K562 (cell line): ENCODE data around the gene ITPKB. TPM values are rescaled to one million over a fixed set of nuclear protein-coding genes. Genes with fewer than 3 reads are reported as not detected.
A peak's percentile ranks its signal among the peaks of the same experiment; 100 is the strongest.

Experiments
- ATAC-seq: fragments of 200-7000 bp; cut with Tn5 transposase; 3 replicates; pipeline ENCODE4 v1.9.1; 2020; ENCODE audit warnings: moderate library complexity
- BruUV-seq: library from RNA; stranded (reverse); fragments of 400-500 nt; replicated peaks from 2 replicates; lab custom pipeline; 2021; lab: Mats Ljungman, UMichigan
- CTCF ChIA-PET: fragments of 300-600 bp; formaldehyde crosslinking; extraction: SDS; loops from one replicate; lab custom pipeline; 2021; ENCODE audit warnings: low intra/inter-chr PET ratio; lab: Yijun Ruan, JAX
- POLR2A ChIA-PET: fragments of 300-600, 350-650 bp; sonication (Branson Sonifier 250); formaldehyde crosslinking; extraction: SDS; loops from one replicate; lab custom pipeline; 2021; ENCODE audit warnings: antibody characterized with exemption, inconsistent platforms; lab: Yijun Ruan, JAX
- DNase-seq, 4 experiments: peaks; one replicate each; pipeline versions ENCODE4 v3.0.0 to v3.0.0-alpha.2; 2011 to 2018; ENCODE audit warnings: low spot score in 3 of 4, mixed read lengths in 3 of 4; ENCODE audit errors: extremely low read depth in 1 of 4
- FAIRE-seq: peaks from 2 replicates; lab custom pipeline; 2011; peaks lifted over from hg19 to GRCh38; lab: Jason Lieb, UNC
- H2AFZ ChIP-seq: 2 replicates; pipeline ENCODE4 v1.6.0; 2011; ENCODE audit warnings: low read depth, low read length, control low read depth, inconsistent platforms
- H3K27ac ChIP-seq: fragments of 200-600 bp; 3 replicates; pipeline ENCODE4 v1.8.0; 2011; ENCODE audit warnings: low read depth, mild to moderate bottlenecking, control low read depth, inconsistent platforms, low read length, moderate library complexity, mixed read lengths; ENCODE audit errors: extremely low read depth
- H3K27me3 ChIP-seq, 2 experiments: fragments of 300-600 bp in 1 of 2; 2 replicates in 1 of 2; 3 replicates in 1 of 2; pipeline versions ENCODE4 v1.6.0 to v1.8.0; 2011; ENCODE audit warnings: inconsistent platforms in 2 of 2, low read length in 2 of 2, mild to moderate bottlenecking in 1 of 2, mixed read lengths in 1 of 2, moderate library complexity in 1 of 2; ENCODE audit not compliant: control insufficient read depth in 2 of 2, insufficient read depth in 2 of 2
- H3K36me3 ChIP-seq: fragments of 300-600 bp; 3 replicates; pipeline ENCODE4 v1.8.0; 2011; ENCODE audit warnings: mild to moderate bottlenecking, low read length, inconsistent platforms; ENCODE audit not compliant: control insufficient read depth, insufficient read depth
- H3K4me1 ChIP-seq, 2 experiments: fragments of 200-600 bp in 1 of 2; replicated peaks in 1 of 2; 2 replicates in 1 of 2; 3 replicates in 1 of 2; pipeline versions ENCODE4 v1.5.1 to v1.8.0; 2011; ENCODE audit warnings: inconsistent platforms in 2 of 2, low read length in 2 of 2, mild to moderate bottlenecking in 1 of 2, mixed read lengths in 1 of 2, moderate library complexity in 1 of 2; ENCODE audit not compliant: control insufficient read depth in 2 of 2, insufficient read depth in 2 of 2
- H3K4me2 ChIP-seq: 2 replicates; pipeline ENCODE4 v1.6.1; 2011; ENCODE audit warnings: low read length, control low read depth, inconsistent platforms, mixed read lengths; ENCODE audit not compliant: insufficient read depth
- H3K4me3 ChIP-seq: fragments of 200-600 bp; sonication (generic), shearing (Covaris generic); 2 replicates; pipeline ENCODE4 v1.5.1; 2016; ENCODE audit warnings: control low read depth, inconsistent platforms
- H3K79me2 ChIP-seq: fragments of 200-600 bp; 3 replicates; pipeline ENCODE4 v1.8.0; 2011; ENCODE audit warnings: low read length, inconsistent platforms; ENCODE audit not compliant: control insufficient read depth, insufficient read depth
- H3K9ac ChIP-seq, 2 experiments: 2 replicates each; pipeline versions ENCODE4 v1.6.0 to v1.6.1; 2011; ENCODE audit warnings: low read depth in 2 of 2, low read length in 2 of 2, control low read depth in 1 of 2, inconsistent platforms in 1 of 2, mild to moderate bottlenecking in 1 of 2, mixed read lengths in 1 of 2; ENCODE audit not compliant: insufficient read depth in 1 of 2
- H3K9me1 ChIP-seq: one replicate; pipeline ENCODE4 v1.6.0; 2011; ENCODE audit warnings: inconsistent platforms, mild to moderate bottlenecking, low read length, moderate library complexity; ENCODE audit not compliant: control insufficient read depth, insufficient read depth
- H3K9me3 ChIP-seq: replicated peaks from 2 replicates; pipeline ENCODE4 v1.5.1; 2011; ENCODE audit warnings: low read depth, low read length, inconsistent platforms; ENCODE audit not compliant: control insufficient read depth, insufficient read depth
- H4K20me1 ChIP-seq: replicated peaks from 2 replicates; pipeline ENCODE4 v1.6.1; 2011; ENCODE audit warnings: low read length, inconsistent platforms, mixed read lengths; ENCODE audit not compliant: control insufficient read depth, insufficient read depth
- CREM ChIP-seq: IDR thresholded peaks from 2 replicates; pipeline ENCODE4 v1.6.1; 2014; ENCODE audit warnings: antibody characterized with exemption, low read depth
- JUND ChIP-seq, 2 experiments: IDR thresholded peaks; 2 replicates in 1 of 2; 3 replicates in 1 of 2; pipeline ENCODE4 v1.6.1; 2011; ENCODE audit warnings: borderline replicate concordance in 2 of 2, low read depth in 2 of 2, low read length in 2 of 2, improper control_type of control experiment in 1 of 2, missing biosample characterization in 1 of 2, missing genetic modification characterization in 1 of 2, missing genetic modification reagents in 1 of 2
- KLF16 ChIP-seq: IDR thresholded peaks from 2 replicates; pipeline ENCODE4 v1.6.1; 2016; ENCODE audit warnings: antibody characterized with exemption
- SMC3 ChIP-seq: conservative IDR thresholded peaks from 2 replicates; pipeline ENCODE4 v1.6.1; 2011; ENCODE audit warnings: low read depth, low read length, improper control_type of control experiment; ENCODE audit not compliant: insufficient read depth
- ZNF766 ChIP-seq: fragments of 200-800 bp; sonication (Bioruptor generic); conservative IDR thresholded peaks from 2 replicates; pipeline ENCODE4 v1.6.1; 2016; ENCODE audit warnings: missing genetic modification characterization, missing compliant biosample characterization
- WGBS: fragments of 100-300 bp; shearing (Covaris generic); methylation state at CpG from one replicate; pipeline ENCODE4 v1.1.6; 2016; ENCODE audit warnings: low coverage, mixed read lengths; ENCODE audit not compliant: insufficient coverage; ENCODE audit errors: missing lambda C conversion rate; 5-methylcytosine and 5-hydroxymethylcytosine counted together
- in situ Hi-C: fragments of 300-500 bp; cut with MboI; formaldehyde crosslinking; loops from 4 replicates; pipeline ENCODE4 v1.15.0; 2018; ENCODE audit warnings: inconsistent platforms, mixed read lengths
- intact Hi-C: fragments of 100-400 bp; cut with micrococcal nuclease; formaldehyde crosslinking; loops from 2 replicates; pipeline ENCODE4 v1.14.2; 2022
- polyA plus RNA-seq, 8 experiments: library from polyadenylated mRNA; depleted of rRNA in 4 of 8; stranded (reverse) in 5 of 8; unstranded in 3 of 8; fragments of >200 nt; fragmentation: Nextera tagmentation in 2 of 8; fragmentation: Illumina TruSeq in 1 of 8; extraction: Ambion mirVana in 2 of 8; extraction: Trizol in 1 of 8; gene quantifications; 2 replicates each; pipeline versions ENCODE4 v1.2.1 to v1.2.3, GENCODE V29; 2011 to 2014; ENCODE audit warnings: inconsistent platforms in 1 of 8, missing spikeins in 1 of 8
- total RNA-seq, 7 experiments: library from RNA; depleted of rRNA in 6 of 7; stranded (reverse); fragments of >200 nt in 6 of 7; fragmentation: Illumina TruSeq in 2 of 7; extraction: Trizol in 2 of 7; gene quantifications; 2 replicates each; pipeline versions ENCODE4 v1.2.1 to v1.2.3, GENCODE V29; 2011 to 2021; ENCODE audit warnings: low replicate concordance in 1 of 7
- TF ChIP-seq, protein P1 (sequence below): sonication (generic); formaldehyde crosslinking; IDR thresholded peaks from 2 replicates; pipeline ENCODE4 v1.8.0; 2022; ENCODE audit warnings: missing genetic modification reagents, mild to moderate bottlenecking, borderline replicate concordance
- TF ChIP-seq, protein P2 (sequence below): sonication (generic); formaldehyde crosslinking; IDR thresholded peaks from 2 replicates; pipeline ENCODE4 v1.8.0; 2023; ENCODE audit warnings: mild to moderate bottlenecking, missing genetic modification reagents

Gene ITPKB
- total and polyA plus RNA-seq, 9 of the 15 experiments (the other 6 are each of a cell fraction or from before 2014, with no cell fraction given): 0.01 to 0.22 TPM; not detected in 7

GRCh38 chr1:226634611-226635246 lies 104.4 kb downstream of the ITPKB start:
- Histone ChIP-seq H3K27me3 (peaks cover 27 to 79% of the 10 kb centered on the region in 2 experiments), H3K4me1 (peaks cover 0 to 17% of the 10 kb centered on the region in 2 experiments; a peak in 2 of 5 replicates), H3K4me3 (no peak overlapping the region), H3K9me1 (no peaks in the 10 kb centered on the region), H3K79me2 (no peaks in the 10 kb centered on the region), H4K20me1 (0 out of 2 replicates have a peak, but pooled peaks cover 14% of the 10 kb centered on the region), H3K4me2 (no peak overlapping the region), H3K36me3 (no peaks in the 10 kb centered on the region), H3K27ac (no peak overlapping the region), H2AFZ (no peak overlapping the region), H3K9ac (no peak overlapping the region), H3K9me3 (no peaks in the 10 kb centered on the region)
- no peak for TF ChIP-seq CREM
- CTCF ChIA-PET: interaction anchor here (1.2 to 3.6 kb wide), 3 partner anchors 194 to 1881 kb away, joined by 4 to 32 read pairs (median 5); no protein-coding TSS in a partner anchor
- DNase-seq (no peak), ATAC-seq (peak; percentile 4; the same call in 1 of the 3 replicates), FAIRE-seq (no peak)
- POLR2A ChIA-PET: interaction anchor here (0.6 to 1.0 kb wide), 2 partner anchors 277 to 324 kb away, joined by 3 read pairs; no protein-coding TSS in a partner anchor
- intact Hi-C loops: loop anchor here (1.0 to 5.0 kb wide), 3 partner anchors 43 to 803 kb away; no protein-coding TSS in a partner anchor
- BruUV-seq: no TSS peak
- 3% methylated on average over 22 of the region's 22 CpGs for WGBS
- in situ Hi-C loops: loop anchor here (5.0 to 10.0 kb wide), 3 partner anchors 193 to 1320 kb away; no protein-coding TSS in a partner anchor

DNA sequence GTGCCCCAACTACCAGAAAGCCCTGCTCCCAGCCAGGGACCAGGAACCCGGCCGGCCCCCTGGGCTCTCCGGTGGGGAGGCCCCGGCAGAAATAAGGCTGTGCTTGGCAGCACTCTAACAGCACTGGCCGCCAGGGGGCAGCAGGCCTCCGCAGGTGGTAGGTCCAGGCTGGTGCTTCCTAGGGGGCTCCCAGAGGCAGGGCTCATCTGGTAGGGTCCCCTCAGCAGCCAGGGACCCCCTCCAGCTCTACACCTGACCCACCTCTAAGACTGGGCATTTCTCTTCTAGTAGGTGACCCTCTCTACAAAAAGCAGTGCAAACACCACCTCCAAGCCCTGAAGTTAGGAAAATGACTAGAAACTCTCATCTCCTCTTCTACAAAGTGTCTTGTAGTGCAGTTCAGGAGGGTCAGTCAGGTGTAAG lies 104.9 kb downstream of the ITPKB start:
- BruUV-seq: no TSS peak
- TF ChIP-seq, protein P1, sequence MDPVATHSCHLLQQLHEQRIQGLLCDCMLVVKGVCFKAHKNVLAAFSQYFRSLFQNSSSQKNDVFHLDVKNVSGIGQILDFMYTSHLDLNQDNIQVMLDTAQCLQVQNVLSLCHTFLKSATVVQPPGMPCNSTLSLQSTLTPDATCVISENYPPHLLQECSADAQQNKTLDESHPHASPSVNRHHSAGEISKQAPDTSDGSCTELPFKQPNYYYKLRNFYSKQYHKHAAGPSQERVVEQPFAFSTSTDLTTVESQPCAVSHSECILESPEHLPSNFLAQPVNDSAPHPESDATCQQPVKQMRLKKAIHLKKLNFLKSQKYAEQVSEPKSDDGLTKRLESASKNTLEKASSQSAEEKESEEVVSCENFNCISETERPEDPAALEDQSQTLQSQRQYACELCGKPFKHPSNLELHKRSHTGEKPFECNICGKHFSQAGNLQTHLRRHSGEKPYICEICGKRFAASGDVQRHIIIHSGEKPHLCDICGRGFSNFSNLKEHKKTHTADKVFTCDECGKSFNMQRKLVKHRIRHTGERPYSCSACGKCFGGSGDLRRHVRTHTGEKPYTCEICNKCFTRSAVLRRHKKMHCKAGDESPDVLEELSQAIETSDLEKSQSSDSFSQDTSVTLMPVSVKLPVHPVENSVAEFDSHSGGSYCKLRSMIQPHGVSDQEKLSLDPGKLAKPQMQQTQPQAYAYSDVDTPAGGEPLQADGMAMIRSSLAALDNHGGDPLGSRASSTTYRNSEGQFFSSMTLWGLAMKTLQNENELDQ: peak; percentile 64; the same call in 1 of the 2 replicates
- TF ChIP-seq SMC3 (peak; percentile 96), JUND (IDR thresholded peaks at IDR 0.05; ENCODE audit: borderline replicate concordance, low read depth, low read length) (0 out of 2 replicates have a peak, but pooled peaks have one; percentile 18), JUND (tag; IDR thresholded peaks at IDR 0.05; ENCODE audit: borderline replicate concordance, low read depth, low read length) (no peak), ZNF766 (CRISPR knock-in tag) (no peak), KLF16 (peak; percentile 27)
- TF ChIP-seq, protein P2, sequence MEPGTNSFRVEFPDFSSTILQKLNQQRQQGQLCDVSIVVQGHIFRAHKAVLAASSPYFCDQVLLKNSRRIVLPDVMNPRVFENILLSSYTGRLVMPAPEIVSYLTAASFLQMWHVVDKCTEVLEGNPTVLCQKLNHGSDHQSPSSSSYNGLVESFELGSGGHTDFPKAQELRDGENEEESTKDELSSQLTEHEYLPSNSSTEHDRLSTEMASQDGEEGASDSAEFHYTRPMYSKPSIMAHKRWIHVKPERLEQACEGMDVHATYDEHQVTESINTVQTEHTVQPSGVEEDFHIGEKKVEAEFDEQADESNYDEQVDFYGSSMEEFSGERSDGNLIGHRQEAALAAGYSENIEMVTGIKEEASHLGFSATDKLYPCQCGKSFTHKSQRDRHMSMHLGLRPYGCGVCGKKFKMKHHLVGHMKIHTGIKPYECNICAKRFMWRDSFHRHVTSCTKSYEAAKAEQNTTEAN (CRISPR knock-in tag): no peak

More for the DNA sequence above, 104.9 kb downstream of the ITPKB start:
- intact Hi-C loops: loop anchor here (1.0 kb wide), 2 partner anchors 194 to 803 kb away; no protein-coding TSS in a partner anchor
- H3K4me3 ChIP-seq: no peak overlapping the region
- no peak overlapping the region for H3K9ac ChIP-seq
- H2AFZ ChIP-seq: no peak overlapping the region
- H3K9me1 ChIP-seq: no peaks in the 10 kb centered on the region
- H3K27me3 ChIP-seq: peaks cover 22 to 79% of the 10 kb centered on the region in 2 experiments
- peaks cover 0 to 17% of the 10 kb centered on the region in 2 experiments; a peak in 2 of 5 replicates for H3K4me1 ChIP-seq
- ChIA-PET CTCF (interaction anchor here (0.8 to 3.6 kb wide), 4 partner anchors 194 to 1881 kb away, joined by 3 to 32 read pairs (median 4); no protein-coding TSS in a partner anchor), POLR2A (interaction anchor here (0.6 to 1.0 kb wide), 2 partner anchors 277 to 323 kb away, joined by 3 read pairs; no protein-coding TSS in a partner anchor)
- no peaks in the 10 kb centered on the region for H3K79me2 ChIP-seq
- 0 out of 2 replicates have a peak, but pooled peaks cover 15% of the 10 kb centered on the region for H4K20me1 ChIP-seq
- peak; percentile 83 to 87 (median 84) for DNase-seq
- FAIRE-seq: peak; percentile 69
- WGBS: 2% methylated on average over 6 of the region's 6 CpGs
- H3K36me3 ChIP-seq: no peaks in the 10 kb centered on the region
- peak; percentile 94 for ATAC-seq
- H3K4me2 ChIP-seq: no peak overlapping the region
- no peak overlapping the region for H3K27ac ChIP-seq
- no peaks in the 10 kb centered on the region for H3K9me3 ChIP-seq
- in situ Hi-C loops: loop anchor here (10.0 kb wide), 2 partner anchors 801 to 1321 kb away; no protein-coding TSS in a partner anchor
